Glutamatergic neuron (in vitro differentiated cells): ENCODE data around the gene VPS26C. TPM values are rescaled to one million over a fixed set of nuclear protein-coding genes. Genes with fewer than 3 reads are reported as not detected.

Experiments
- DNase-seq: peaks from one replicate; pipeline ENCODE4 v3.0.0; 2022
- H3K27ac Mint-ChIP-seq: one replicate; pipeline ENCODE4 v1.8.0; 2020; ENCODE audit warnings: mild to moderate bottlenecking, mixed read lengths, inconsistent platforms; ENCODE audit not compliant: unreplicated experiment
- H3K27me3 Mint-ChIP-seq: one replicate; pipeline ENCODE4 v1.8.0; 2020; ENCODE audit warnings: mild to moderate bottlenecking, moderate library complexity, mixed read lengths, inconsistent platforms; ENCODE audit not compliant: unreplicated experiment
- H3K36me3 Mint-ChIP-seq: one replicate; pipeline ENCODE4 v1.8.0; 2020; ENCODE audit warnings: mild to moderate bottlenecking, mixed read lengths, inconsistent platforms; ENCODE audit not compliant: unreplicated experiment
- H3K4me1 Mint-ChIP-seq: one replicate; pipeline ENCODE4 v1.8.0; 2020; ENCODE audit warnings: mild to moderate bottlenecking, low read depth, mixed read lengths, inconsistent platforms; ENCODE audit not compliant: unreplicated experiment
- H3K4me3 Mint-ChIP-seq: one replicate; pipeline ENCODE4 v1.8.0; 2020; ENCODE audit warnings: mild to moderate bottlenecking, mixed read lengths, inconsistent platforms; ENCODE audit not compliant: unreplicated experiment
- H3K9me3 Mint-ChIP-seq: one replicate; pipeline ENCODE4 v1.8.0; 2020; ENCODE audit warnings: mild to moderate bottlenecking, moderate library complexity, mixed read lengths, inconsistent platforms; ENCODE audit not compliant: unreplicated experiment
- total RNA-seq: library from RNA; stranded (reverse); fragmentation: NEBNext Ultra II Directional; extraction: Animal tissue kit (Norgen Biotek cat#: 25700); gene quantifications from one replicate; pipeline ENCODE4 v1.2.1, GENCODE V29; 2021; ENCODE audit not compliant: unreplicated experiment
- TF ChIP-seq, protein P1 (sequence below): fragments of 200-600 bp; sonication (generic); IDR thresholded peaks from one replicate; pipeline ENCODE4 v1.5.0; 2021; ENCODE audit not compliant: partially characterized antibody, unreplicated experiment

Gene VPS26C
- total RNA-seq, 1 donor from 2014 or later: 60.3 TPM

DNA sequence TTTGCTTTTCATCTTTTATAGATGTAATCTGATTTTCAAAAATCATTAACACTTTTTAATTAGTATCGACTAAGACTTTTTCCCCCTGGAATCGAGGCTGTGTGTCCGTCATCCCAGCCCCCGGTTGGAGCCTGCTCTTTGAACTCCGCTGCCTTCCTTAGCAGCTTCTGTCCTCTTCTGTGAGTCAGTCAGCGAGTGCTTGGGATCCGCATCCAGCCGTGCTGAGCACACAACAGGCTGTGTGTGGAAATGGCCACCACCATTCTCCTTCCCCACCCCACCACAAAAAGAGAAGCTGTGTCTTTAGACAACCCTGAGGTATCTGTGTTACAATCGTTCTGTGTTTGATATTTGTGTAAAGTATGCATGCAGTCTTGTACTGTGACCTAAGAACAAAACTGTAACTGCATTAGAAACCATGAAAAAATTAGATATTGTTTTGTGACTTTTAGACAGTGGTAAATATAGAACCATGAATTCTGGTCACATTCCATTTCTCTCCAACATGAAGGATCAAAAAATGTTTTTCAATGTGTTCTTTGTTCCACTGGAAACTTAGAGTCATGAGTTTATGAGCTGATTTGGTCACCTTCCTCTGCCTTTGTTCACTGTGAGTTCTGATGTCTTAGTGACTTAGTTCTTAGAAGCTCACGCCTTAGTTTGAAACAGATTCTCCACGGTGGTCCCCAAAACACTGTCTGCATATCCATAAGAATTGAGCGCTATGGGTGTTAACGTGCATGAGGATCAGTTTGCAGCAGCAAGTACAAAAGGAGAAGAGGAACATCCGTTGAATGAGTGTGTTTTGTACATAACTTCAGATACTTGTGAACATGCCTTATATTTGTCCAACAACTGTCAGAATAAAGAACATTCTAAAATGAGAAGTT lies 64.7 kb downstream of the VPS26C start:
- Mint-ChIP-seq H3K4me3 (no peak overlapping the region), H3K9me3 (peaks cover 2% of the 10 kb centered on the region), H3K27ac (no peak overlapping the region), H3K27me3 (peaks cover 2% of the 10 kb centered on the region), H3K4me1 (peaks cover 4% of the 10 kb centered on the region), H3K36me3 (peaks cover 28% of the 10 kb centered on the region)
- TF ChIP-seq, protein P1, sequence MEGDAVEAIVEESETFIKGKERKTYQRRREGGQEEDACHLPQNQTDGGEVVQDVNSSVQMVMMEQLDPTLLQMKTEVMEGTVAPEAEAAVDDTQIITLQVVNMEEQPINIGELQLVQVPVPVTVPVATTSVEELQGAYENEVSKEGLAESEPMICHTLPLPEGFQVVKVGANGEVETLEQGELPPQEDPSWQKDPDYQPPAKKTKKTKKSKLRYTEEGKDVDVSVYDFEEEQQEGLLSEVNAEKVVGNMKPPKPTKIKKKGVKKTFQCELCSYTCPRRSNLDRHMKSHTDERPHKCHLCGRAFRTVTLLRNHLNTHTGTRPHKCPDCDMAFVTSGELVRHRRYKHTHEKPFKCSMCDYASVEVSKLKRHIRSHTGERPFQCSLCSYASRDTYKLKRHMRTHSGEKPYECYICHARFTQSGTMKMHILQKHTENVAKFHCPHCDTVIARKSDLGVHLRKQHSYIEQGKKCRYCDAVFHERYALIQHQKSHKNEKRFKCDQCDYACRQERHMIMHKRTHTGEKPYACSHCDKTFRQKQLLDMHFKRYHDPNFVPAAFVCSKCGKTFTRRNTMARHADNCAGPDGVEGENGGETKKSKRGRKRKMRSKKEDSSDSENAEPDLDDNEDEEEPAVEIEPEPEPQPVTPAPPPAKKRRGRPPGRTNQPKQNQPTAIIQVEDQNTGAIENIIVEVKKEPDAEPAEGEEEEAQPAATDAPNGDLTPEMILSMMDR: no peak
- no peak for DNase-seq

DNA sequence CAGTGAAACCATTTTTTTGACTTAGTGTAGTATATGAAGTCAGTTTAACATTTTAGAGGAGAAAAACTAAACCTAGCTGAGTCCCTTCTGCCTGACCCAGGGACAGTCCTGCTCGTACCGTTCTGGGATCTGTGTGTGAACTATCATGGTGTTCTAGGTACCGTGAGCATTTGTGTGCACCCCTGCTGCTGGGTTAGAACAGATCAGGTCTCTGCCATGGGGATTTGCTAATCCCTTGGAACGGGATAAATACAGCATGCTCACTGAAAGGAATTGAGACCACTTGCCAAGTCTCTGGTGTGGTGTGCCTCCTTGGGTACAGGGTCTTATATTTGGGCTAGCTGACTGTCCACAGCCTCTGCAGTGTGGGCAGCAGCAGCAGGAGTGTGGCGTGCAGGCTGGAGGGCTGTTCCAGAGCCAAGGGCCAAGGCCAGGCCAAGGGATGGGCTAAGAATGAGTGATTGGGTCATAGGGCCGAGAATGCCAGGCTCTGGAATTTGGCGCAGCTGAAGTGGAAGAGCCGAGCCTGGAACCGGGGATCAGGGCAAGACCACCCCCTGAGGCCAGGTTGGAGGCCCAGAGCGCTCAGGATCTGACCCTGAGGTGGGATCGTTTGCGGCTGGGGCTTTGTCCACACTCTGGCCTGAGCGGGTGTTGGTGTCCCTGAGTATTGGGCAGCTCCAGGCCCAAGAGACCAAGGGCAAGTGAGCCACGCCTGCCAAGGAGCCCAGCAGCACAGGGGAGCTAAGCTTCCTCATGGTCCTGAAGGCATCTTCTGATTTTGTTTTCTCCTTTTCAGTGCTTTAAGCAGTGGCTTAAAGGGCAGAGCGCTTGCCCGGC lies 66.3 kb downstream of the VPS26C start:
- no peak overlapping the region for H3K4me3 Mint-ChIP-seq

DNA sequence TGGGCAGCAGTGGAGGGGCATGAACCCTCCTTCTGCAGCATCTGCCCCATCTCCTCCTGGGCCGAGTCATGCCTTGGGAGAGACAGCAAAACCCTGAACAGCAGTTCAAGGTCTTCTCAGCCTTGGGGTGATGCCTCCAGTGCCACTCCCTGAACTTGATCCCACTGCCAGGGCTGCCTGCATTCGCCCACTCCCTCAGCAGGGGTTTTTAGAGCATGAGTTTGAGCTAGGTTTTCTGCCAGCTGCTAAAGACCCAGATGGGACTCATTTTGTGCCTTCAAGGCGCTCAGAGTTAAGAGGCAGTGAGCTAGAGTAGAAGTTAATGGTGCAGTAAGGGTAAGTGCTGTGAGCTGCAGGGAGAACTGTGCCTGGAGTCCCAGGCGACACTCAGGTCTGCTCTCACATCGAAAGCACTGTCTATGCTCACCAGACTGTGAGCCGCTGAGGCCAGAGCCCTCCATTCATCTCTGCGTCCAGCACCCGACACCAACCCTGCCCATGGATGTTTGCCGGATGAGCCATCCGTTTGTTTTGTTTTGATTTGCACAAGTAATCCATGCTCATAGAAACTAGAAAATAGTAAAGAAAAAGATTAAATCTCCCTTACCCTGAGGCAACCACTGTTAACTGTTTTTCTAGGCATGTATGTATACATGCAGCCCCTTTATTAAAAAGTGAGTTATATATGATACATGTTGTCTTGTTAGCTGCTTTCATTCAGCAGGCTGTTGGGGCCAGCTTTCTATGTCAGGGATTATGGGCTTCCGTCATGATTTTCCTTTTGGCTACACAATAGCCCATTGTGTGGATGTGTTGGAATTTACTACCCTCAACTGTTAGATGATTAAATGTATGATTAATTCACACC lies 67.8 kb downstream of the VPS26C start:
- H3K36me3 Mint-ChIP-seq: peaks cover 34% of the 10 kb centered on the region
- no peak for DNase-seq
- H3K27ac Mint-ChIP-seq: no peak overlapping the region
- no peak overlapping the region for H3K4me3 Mint-ChIP-seq
- H3K4me1 Mint-ChIP-seq: peaks cover 17% of the 10 kb centered on the region
- H3K27me3 Mint-ChIP-seq: peaks cover 8% of the 10 kb centered on the region
- peaks cover 7% of the 10 kb centered on the region for H3K9me3 Mint-ChIP-seq
- TF ChIP-seq, protein P1: no peak

More for the DNA sequence above, 66.3 kb downstream of the VPS26C start:
- H3K27me3 Mint-ChIP-seq: peaks cover 2% of the 10 kb centered on the region
- H3K9me3 Mint-ChIP-seq: no peaks in the 10 kb centered on the region
- H3K36me3 Mint-ChIP-seq: peaks cover 32% of the 10 kb centered on the region
- H3K27ac Mint-ChIP-seq: no peak overlapping the region
- DNase-seq: no peak
- peaks cover 5% of the 10 kb centered on the region for H3K4me1 Mint-ChIP-seq
- TF ChIP-seq, protein P1: no peak

DNA sequence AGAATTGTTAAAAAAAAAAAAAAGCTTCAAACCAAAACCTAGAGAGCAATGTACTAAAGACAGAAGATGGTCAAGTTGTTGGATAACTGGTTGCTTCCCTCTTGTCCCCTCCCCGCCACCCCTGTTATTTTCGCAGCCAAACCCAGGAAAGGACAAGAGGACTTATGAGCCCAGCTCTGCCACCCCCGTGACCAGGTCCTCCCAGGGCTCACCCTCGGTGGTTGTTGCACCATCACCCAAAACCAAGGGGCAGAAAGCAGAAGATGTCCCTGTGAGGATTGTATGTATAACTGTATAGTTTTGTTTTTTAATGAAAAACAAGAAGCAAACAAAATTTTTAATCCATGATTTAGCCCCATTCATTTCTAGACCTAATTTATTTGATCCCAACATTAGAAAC lies 69.4 kb downstream of the VPS26C start:
- DNase-seq: no peak
- H3K27ac Mint-ChIP-seq: no peak overlapping the region
- peaks cover 23% of the 10 kb centered on the region for H3K4me1 Mint-ChIP-seq
- H3K4me3 Mint-ChIP-seq: no peak overlapping the region
- TF ChIP-seq, protein P1: no peak
- peaks cover 7% of the 10 kb centered on the region for H3K9me3 Mint-ChIP-seq
- H3K27me3 Mint-ChIP-seq: peaks cover 8% of the 10 kb centered on the region
- peaks cover 25% of the 10 kb centered on the region for H3K36me3 Mint-ChIP-seq
